ENCODE data around the gene RWDD2A. TPM values are rescaled to one million over a fixed set of nuclear protein-coding genes. Genes with fewer than 3 reads are reported as not detected.

The RWDD2A gene
- total RNA-seq = 1 to 10 TPM in 3 of 4 donors, under 1 TPM in 1; 0.95 to 3.5 (median 1.6) TPM

- TF ChIP-seq CTCF (IDR thresholded peaks at IDR 0.05) (no peak), EP300 (IDR thresholded peaks at IDR 0.05) (peak; percentile 28), POLR2AphosphoS5 (IDR thresholded peaks at IDR 0.05) (peak in 1 of 3 donors; percentile 49), POLR2A (IDR thresholded peaks at IDR 0.05) (peak in 1 of 2 donors; percentile 68)
- Histone ChIP-seq H3K36me3 (peaks cover 17% of the 10 kb centered on the region), H3K27ac (peak within 1 kb of the TSS; percentile 49), H3K4me3 (peak within 1 kb of the TSS; percentile 96), H3K27me3 (no peaks in the 10 kb centered on the region), H3K4me1 (peaks cover 19% of the 10 kb centered on the region), H3K9me3 (no peaks in the 10 kb centered on the region)
- peak; percentile 92 to 94 for DNase-seq (ENCODE audit: low spot score in 2 of 2)
- WGBS = 0% methylated on average over 58 of the region's 88 CpGs
Measured at GRCh38 chr6:83192871-83193746, at the start of gene RWDD2A, which contains the start of gene PGM3. Gene RWDD2A, plus strand, starts transcription at chr6:83193357. Its CDS starts 1,095 bp downstream, at chr6:83194452. Gene PGM3, minus strand, starts transcription at chr6:83193265. Its CDS starts 2,253 bp downstream, at chr6:83191012.

GRCh38 chr6:83151114-83151513 lies 42.0 kb upstream of the RWDD2A start:
- DNase-seq (ENCODE audit: low spot score in 2 of 2) = no peak
- 94% methylated on average over 2 of the region's 2 CpGs for WGBS
- H3K27ac ChIP-seq = no peak overlapping the region

GRCh38 chr6:83152913-83153312 lies 40.2 kb upstream of the RWDD2A start:
- TF ChIP-seq POLR2A (IDR thresholded peaks at IDR 0.05) (no peak), EP300 (IDR thresholded peaks at IDR 0.05) (no peak), CTCF (IDR thresholded peaks at IDR 0.05) (no peak), POLR2AphosphoS5 (IDR thresholded peaks at IDR 0.05) (no peak)
- peaks cover 71% of the 10 kb centered on the region for H3K36me3 ChIP-seq
- no peak overlapping the region for H3K4me3 ChIP-seq
- 84% methylated on average over 1 of the region's 1 CpG for WGBS
- no peaks in the 10 kb centered on the region for H3K9me3 ChIP-seq
- no peak for DNase-seq (ENCODE audit: low spot score in 2 of 2)
- H3K4me1 ChIP-seq = no peaks in the 10 kb centered on the region
- H3K27ac ChIP-seq = no peak overlapping the region
- H3K27me3 ChIP-seq = no peaks in the 10 kb centered on the region

More at GRCh38 chr6:83151114-83151513, 42.0 kb upstream of the RWDD2A start:
- no peaks in the 10 kb centered on the region for H3K9me3 ChIP-seq
- no peaks in the 10 kb centered on the region for H3K27me3 ChIP-seq
- H3K36me3 ChIP-seq = peaks cover 61% of the 10 kb centered on the region
- no peaks in the 10 kb centered on the region for H3K4me1 ChIP-seq
- no peak overlapping the region for H3K4me3 ChIP-seq
- no peak for TF ChIP-seq POLR2AphosphoS5 (IDR thresholded peaks at IDR 0.05)
- no peak for TF ChIP-seq CTCF (IDR thresholded peaks at IDR 0.05)
- TF ChIP-seq POLR2A (IDR thresholded peaks at IDR 0.05) = no peak

- Histone ChIP-seq H3K4me3 (no peak overlapping the region), H3K27me3 (no peaks in the 10 kb centered on the region), H3K9me3 (no peaks in the 10 kb centered on the region), H3K36me3 (peaks cover 74% of the 10 kb centered on the region), H3K4me1 (no peaks in the 10 kb centered on the region), H3K27ac (no peak overlapping the region)
- WGBS = 91% methylated on average over 4 of the region's 4 CpGs
- no peak for DNase-seq (ENCODE audit: low spot score in 2 of 2)
- TF ChIP-seq CTCF (IDR thresholded peaks at IDR 0.05) (no peak), POLR2A (IDR thresholded peaks at IDR 0.05) (no peak), POLR2AphosphoS5 (IDR thresholded peaks at IDR 0.05) (no peak), EP300 (IDR thresholded peaks at IDR 0.05) (no peak)
Measured at GRCh38 chr6:83153883-83154521, 39.2 kb upstream of the RWDD2A start.

GRCh38 chr6:83155794-83156193 lies 37.4 kb upstream of the RWDD2A start:
- TF ChIP-seq POLR2A (IDR thresholded peaks at IDR 0.05) (no peak), POLR2AphosphoS5 (IDR thresholded peaks at IDR 0.05) (no peak), CTCF (IDR thresholded peaks at IDR 0.05) (no peak), EP300 (IDR thresholded peaks at IDR 0.05) (no peak)
- Histone ChIP-seq H3K27ac (no peak overlapping the region), H3K9me3 (no peaks in the 10 kb centered on the region), H3K4me1 (no peaks in the 10 kb centered on the region), H3K27me3 (no peaks in the 10 kb centered on the region), H3K4me3 (no peak overlapping the region), H3K36me3 (peaks cover 82% of the 10 kb centered on the region)
- 91% methylated on average over 2 of the region's 2 CpGs for WGBS
- no peak for DNase-seq (ENCODE audit: low spot score in 2 of 2)

Data from suprapubic skin (tissue), 4 donors.